HEK293T (cell line): ENCODE data around the gene ZNF679.
"Not testable (repeated sequence)": the region's sequence is repeated elsewhere in the genome, so short reads cannot be mapped to it uniquely, and the experiment has no call there.

Source experiments
- CTCF ChIA-PET: fragments of 350-600 bp; formaldehyde crosslinking; extraction: SDS; loops from one replicate; lab custom pipeline; 2021; ENCODE audit warnings: antibody characterized with exemption, inconsistent platforms; lab: Yijun Ruan, JAX
- POLR2A ChIA-PET: fragments of 350-600 bp; formaldehyde crosslinking; extraction: SDS; loops from one replicate; lab custom pipeline; 2020; ENCODE audit warnings: antibody characterized with exemption, inconsistent platforms; lab: Yijun Ruan, JAX
- DNase-seq: peaks from one replicate; pipeline ENCODE4 v3.0.0; 2012; ENCODE audit warnings: mixed read lengths; ENCODE audit errors: extremely low spot score
- ARNT ChIP-seq: fragments of 450-650 bp; IDR thresholded peaks from 2 replicates; pipeline ENCODE4 v1.6.1; 2017; ENCODE audit warnings: mild to moderate bottlenecking
- BHLHE40 ChIP-seq: fragments of 450-650 bp; IDR thresholded peaks from 2 replicates; pipeline ENCODE4 v1.6.1; 2016; ENCODE audit warnings: mild to moderate bottlenecking, moderate library complexity, borderline replicate concordance
- CTBP1 ChIP-seq: fragments of 450-650 bp; IDR thresholded peaks from 2 replicates; pipeline ENCODE4 v1.6.1; 2016; ENCODE audit warnings: borderline replicate concordance
- ELF4 ChIP-seq: fragments of 450-650 bp; IDR thresholded peaks from 2 replicates; pipeline ENCODE4 v1.6.1; 2017; ENCODE audit warnings: antibody characterized with exemption
- FOXA1 ChIP-seq: fragments of 450-650 bp; IDR thresholded peaks from 2 replicates; pipeline ENCODE4 v1.6.1; 2016; ENCODE audit warnings: mild to moderate bottlenecking
- FOXK2 ChIP-seq: fragments of 450-650 bp; IDR thresholded peaks from 2 replicates; pipeline ENCODE4 v1.6.1; 2016; ENCODE audit warnings: mild to moderate bottlenecking
- FOXM1 ChIP-seq: fragments of 450-650 bp; IDR thresholded peaks from 2 replicates; pipeline ENCODE4 v1.6.1; 2017; ENCODE audit warnings: mild to moderate bottlenecking, borderline replicate concordance
- HDGF ChIP-seq: fragments of 450-650 bp; IDR thresholded peaks from 2 replicates; pipeline ENCODE4 v1.6.1; 2017; ENCODE audit warnings: antibody characterized with exemption, borderline replicate concordance
- L3MBTL2 ChIP-seq: fragments of 450-650 bp; conservative IDR thresholded peaks from 2 replicates; pipeline ENCODE4 v1.6.1; 2016; ENCODE audit warnings: mild to moderate bottlenecking
- LEF1 ChIP-seq: fragments of 450-650 bp; IDR thresholded peaks from 2 replicates; pipeline ENCODE4 v1.6.1; 2017; ENCODE audit warnings: mild to moderate bottlenecking, borderline replicate concordance
- NFRKB ChIP-seq: fragments of 450-650 bp; IDR thresholded peaks from 2 replicates; pipeline ENCODE4 v1.6.1; 2016; ENCODE audit warnings: mild to moderate bottlenecking, moderate library complexity
- PKNOX1 ChIP-seq: fragments of 450-650 bp; IDR thresholded peaks from 2 replicates; pipeline ENCODE4 v1.6.1; 2016
- SP1 ChIP-seq: fragments of 450-650 bp; IDR thresholded peaks from 2 replicates; pipeline ENCODE4 v1.6.1; 2017
- SUZ12 ChIP-seq: fragments of 450-650 bp; IDR thresholded peaks from 2 replicates; pipeline ENCODE4 v1.6.1; 2016; ENCODE audit warnings: mild to moderate bottlenecking
- TARDBP ChIP-seq: fragments of 450-650 bp; IDR thresholded peaks from 2 replicates; pipeline ENCODE4 v1.6.1; 2016
- ZNF384 ChIP-seq: fragments of 450-650 bp; IDR thresholded peaks from 2 replicates; pipeline ENCODE4 v1.6.1; 2016

The ZNF679 gene

DNA sequence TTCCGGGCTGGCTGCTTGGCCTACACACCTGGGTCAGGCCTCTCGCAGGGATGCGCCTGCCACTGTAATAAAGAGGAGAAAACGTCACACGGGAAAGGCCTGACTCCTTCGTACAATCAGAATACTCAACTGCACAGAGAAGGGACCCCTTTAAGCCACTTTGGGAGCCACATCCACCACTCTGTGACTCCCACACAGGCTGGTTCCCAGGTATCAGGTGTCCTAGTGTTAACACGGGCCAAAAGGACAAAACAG lies 79.7 kb downstream of the ZNF679 start:
- ChIA-PET POLR2A (interaction anchor here (1.3 to 2.3 kb wide), 2 partner anchors 9 to 255 kb away, joined by 5 to 10 read pairs; partner anchors contain the start of gene ZNF680), CTCF (no interaction called here)
- no peak for TF ChIP-seq SP1
- TF ChIP-seq FOXM1, result no peak
- no peak for TF ChIP-seq TARDBP
- no peak for TF ChIP-seq ARNT
- TF ChIP-seq L3MBTL2, result no peak
- TF ChIP-seq SUZ12, result no peak
- TF ChIP-seq FOXK2, result no peak
- TF ChIP-seq ELF4, result no peak
- no peak for TF ChIP-seq NFRKB
- TF ChIP-seq LEF1, result no peak
- TF ChIP-seq ZNF384, result no peak
- TF ChIP-seq BHLHE40, result no peak
- no peak for DNase-seq

DNA sequence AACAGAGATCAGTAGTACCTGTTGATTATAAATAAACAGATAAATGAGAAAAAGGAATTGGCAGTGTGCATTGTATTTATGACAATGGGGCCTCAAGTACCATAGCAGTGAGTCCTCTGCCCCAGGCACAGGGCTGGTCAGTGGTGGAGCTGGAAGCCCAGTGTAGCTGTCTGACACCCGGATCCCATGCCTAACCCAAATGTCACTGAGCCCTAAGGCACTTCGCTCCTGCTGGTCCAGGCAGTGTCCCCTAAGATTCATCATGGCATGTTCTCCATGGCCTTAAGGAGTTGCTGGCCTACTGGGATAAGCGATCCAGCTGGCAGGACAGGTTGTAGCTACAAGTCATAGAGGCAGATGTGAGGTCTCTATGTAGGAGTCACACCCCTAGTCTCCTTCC lies 82.2 kb downstream of the ZNF679 start:
- POLR2A ChIA-PET, result no interaction called here
- TF ChIP-seq ELF4 (no peak), SUZ12 (no peak), ARNT (no peak), PKNOX1 (no peak), L3MBTL2 (no peak), HDGF (no peak), LEF1 (no peak), SP1 (no peak), TARDBP (no peak), NFRKB (no peak), FOXK2 (no peak), ZNF384 (no peak), FOXA1 (no peak), BHLHE40 (no peak), FOXM1 (no peak), CTBP1 (no peak)

GRCh38 chr7:64312826-64313225 lies 84.6 kb downstream of the ZNF679 start:
- CTCF ChIA-PET, result no interaction called here
- TF ChIP-seq PKNOX1 (no peak), ARNT (no peak), ELF4 (no peak), FOXM1 (no peak), TARDBP (no peak), FOXK2 (no peak), L3MBTL2 (no peak), HDGF (no peak), ZNF384 (no peak), LEF1 (no peak), SP1 (no peak), CTBP1 (no peak), FOXA1 (no peak), NFRKB (no peak), BHLHE40 (no peak), SUZ12 (no peak)

More for the DNA sequence above, 82.2 kb downstream of the ZNF679 start:
- no peak for DNase-seq
- CTCF ChIA-PET, result no interaction called here

DNA sequence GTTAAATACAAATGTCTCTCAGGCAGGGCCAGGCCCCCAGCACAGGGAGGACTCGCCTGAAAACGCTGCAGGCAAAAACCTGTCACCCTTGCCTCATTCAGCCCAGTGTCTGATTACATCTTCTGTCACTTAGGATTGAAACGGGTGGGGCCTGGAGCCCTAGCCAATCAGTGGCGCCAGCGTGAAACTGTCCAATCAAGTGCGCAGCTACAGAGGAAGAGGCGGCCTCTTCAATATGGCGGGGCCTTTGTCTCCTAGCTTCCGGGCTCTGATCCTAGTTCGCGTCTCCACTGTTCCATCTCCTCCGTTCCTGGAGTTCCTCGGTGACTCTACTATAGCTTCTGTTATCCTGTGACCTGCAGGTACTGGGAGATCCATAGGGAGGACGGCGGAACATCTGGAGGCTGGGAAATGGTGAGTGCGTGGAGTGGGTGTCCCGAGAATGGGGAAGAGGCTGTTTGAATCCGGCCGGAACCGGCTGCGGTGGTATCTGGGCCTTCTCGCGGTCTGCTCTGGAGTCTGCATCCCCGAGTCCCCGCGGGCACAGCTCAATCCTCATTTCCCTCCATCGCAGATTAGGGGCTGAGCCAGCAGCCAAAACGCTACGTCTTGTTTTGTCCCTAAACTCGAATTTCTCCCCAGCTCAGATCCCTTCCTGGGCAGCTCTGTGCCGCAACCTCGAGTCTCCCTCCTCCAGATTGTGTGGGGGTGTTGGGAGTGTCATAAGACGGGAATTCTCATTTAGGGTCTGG lies 85.6 kb downstream of the ZNF679 start, which contains the start of gene ZNF736:
Gene ZNF736, plus strand, starts transcription at position 222 of the 752 bp plus-strand sequence. Its CDS starts 190 bp downstream, at position 412.
- ChIA-PET CTCF (interaction anchor here (0.5 kb wide), 1 partner anchor 127 kb away, joined by 3 read pairs; no protein-coding TSS in a partner anchor), POLR2A (interaction anchor here (0.6 to 1.1 kb wide), 3 partner anchors 11 to 352 kb away, joined by 3 to 5 read pairs (median 4); partner anchors contain the start of genes ZNF107 and ZNF680)
- no peak for TF ChIP-seq FOXM1
- TF ChIP-seq SUZ12, result no peak
- no peak for TF ChIP-seq FOXA1
- no peak for TF ChIP-seq BHLHE40
- peak; percentile 93 for TF ChIP-seq PKNOX1
- no peak for TF ChIP-seq ARNT
- no peak for TF ChIP-seq NFRKB
- no peak for TF ChIP-seq FOXK2
- TF ChIP-seq ELF4, result peak; percentile 55; the same call in 1 of the 2 replicates
- no peak for TF ChIP-seq SP1
- TF ChIP-seq L3MBTL2, result peak; percentile 55
- peak; percentile 83 for DNase-seq

More at GRCh38 chr7:64312826-64313225, 84.6 kb downstream of the ZNF679 start:
- POLR2A ChIA-PET, result interaction anchor here (1.0 kb wide), 1 partner anchor 12 kb away, joined by 4 read pairs; no protein-coding TSS in a partner anchor
- no peak for DNase-seq

- CTCF ChIA-PET, result interaction anchor here (0.5 kb wide), 1 partner anchor 126 kb away, joined by 3 read pairs; no protein-coding TSS in a partner anchor
- POLR2A ChIA-PET, result interaction anchor here (1.1 kb wide), 1 partner anchor 249 kb away, joined by 3 read pairs; the partner anchor contains the start of gene ZNF680
- DNase-seq, result no peak
- no peak for TF ChIP-seq CTBP1
- TF ChIP-seq HDGF, result no peak
- TF ChIP-seq FOXA1, result no peak
- no peak for TF ChIP-seq TARDBP
- no peak for TF ChIP-seq LEF1
- no peak for TF ChIP-seq ARNT
- no peak for TF ChIP-seq PKNOX1
Observed at GRCh38 chr7:64314566-64314965, 86.3 kb downstream of the ZNF679 start.

DNA sequence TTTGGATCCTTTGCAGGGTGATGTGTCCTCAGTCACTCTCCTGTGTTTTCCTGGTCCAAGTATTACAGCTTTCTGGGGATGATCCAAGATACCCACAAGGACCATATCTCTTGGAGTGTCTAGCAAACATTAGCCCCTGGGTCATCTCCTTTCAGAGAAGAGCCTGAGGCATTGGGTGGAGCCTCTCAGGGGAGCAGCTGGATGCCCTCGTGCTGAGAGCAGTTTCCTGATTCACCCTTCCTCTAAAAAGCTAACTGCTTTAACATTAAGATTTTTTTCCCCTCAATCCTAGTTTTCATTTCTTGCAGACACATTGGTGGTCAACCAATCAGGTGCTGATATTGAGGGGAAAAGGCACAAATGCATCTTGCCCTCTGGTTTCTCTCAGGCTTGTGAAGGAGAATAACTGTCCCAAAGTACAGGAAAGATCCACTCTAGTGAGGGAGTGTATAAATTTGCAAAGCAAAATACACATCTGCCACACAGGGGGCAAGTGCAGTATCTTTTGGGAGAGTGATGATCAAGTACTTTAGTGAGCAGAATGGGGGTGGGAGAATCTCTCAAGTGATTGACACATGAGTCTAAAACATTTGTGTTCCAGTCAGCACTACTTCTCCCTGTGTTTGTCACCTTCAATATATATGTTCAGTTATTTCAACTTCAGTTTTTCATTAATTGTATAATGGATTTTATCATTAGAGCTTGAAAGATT lies 87.9 kb downstream of the ZNF679 start:
- CTCF ChIA-PET, POLR2A ChIA-PET: not testable (repeated sequence)

More for the DNA sequence above, 87.9 kb downstream of the ZNF679 start:
- not testable (repeated sequence) for DNase-seq
